IMR-90 (cell line): Measurements from ENCODE around the gene SEL1L3. TPM values are rescaled to one million over a fixed set of nuclear protein-coding genes. Genes with fewer than 3 reads are reported as not detected.

ENCODE experiments used
- ATAC-seq: fragments of 200-7000 bp; cut with Tn5 transposase; 2 replicates; pipeline ENCODE4 v1.9.1; 2020; ENCODE audit warnings: low read depth, mild to moderate bottlenecking, moderate library complexity
- BruUV-seq: library from RNA; stranded (reverse); fragments of 400-500 nt; replicated peaks from 2 replicates; lab custom pipeline; 2021; lab: Mats Ljungman, UMichigan
- CTCF ChIA-PET: fragments of 300-600 bp; formaldehyde crosslinking; extraction: SDS; loops from one replicate; lab custom pipeline; 2021; ENCODE audit warnings: antibody characterized with exemption; lab: Yijun Ruan, JAX
- POLR2A ChIA-PET: fragments of 300-600 bp; sonication (Branson Sonifier 250); formaldehyde crosslinking; loops from one replicate; lab custom pipeline; 2022; ENCODE audit warnings: antibody characterized with exemption; ENCODE audit not compliant: unreplicated experiment; lab: Charles Lee
- DNase-seq: peaks from one replicate; pipeline ENCODE4 v3.0.0; 2013
- H2AFZ ChIP-seq: replicated peaks from 2 replicates; pipeline ENCODE3; 2013; ENCODE audit warnings: low read length, mild to moderate bottlenecking; ENCODE audit not compliant: poor library complexity
- H2AK5ac ChIP-seq: 2 replicates; pipeline ENCODE4 v1.6.1; 2013; ENCODE audit warnings: low read depth, low read length, inconsistent platforms
- H2AK9ac ChIP-seq: replicated peaks from 2 replicates; pipeline ENCODE3; 2013; ENCODE audit warnings: mild to moderate bottlenecking, low read depth, low read length, moderate library complexity; ENCODE audit not compliant: poor library complexity
- H2BK120ac ChIP-seq: 2 replicates; pipeline ENCODE4 v1.6.1; 2013; ENCODE audit warnings: low read depth, low read length, inconsistent platforms
- H2BK15ac ChIP-seq: 3 replicates; pipeline ENCODE4 v1.6.1; 2013; ENCODE audit warnings: low read depth, low read length, inconsistent platforms
- H2BK20ac ChIP-seq: 2 replicates; pipeline ENCODE4 v1.6.1; 2013; ENCODE audit warnings: low read depth, mild to moderate bottlenecking, inconsistent platforms, low read length, moderate library complexity
- H2BK5ac ChIP-seq: 2 replicates; pipeline ENCODE4 v1.6.1; 2013; ENCODE audit warnings: mild to moderate bottlenecking, low read depth, low read length, inconsistent platforms; ENCODE audit not compliant: poor library complexity, severe bottlenecking
- H3K14ac ChIP-seq: replicated peaks from 2 replicates; pipeline ENCODE4 v1.6.1; 2013; ENCODE audit warnings: low read depth, low read length, inconsistent platforms
- H3K18ac ChIP-seq: 2 replicates; pipeline ENCODE4 v1.6.1; 2013; ENCODE audit warnings: low read depth, low read length, control low read depth
- H3K23ac ChIP-seq: 2 replicates; pipeline ENCODE4 v1.6.1; 2013; ENCODE audit warnings: low read depth, low read length, inconsistent platforms
- H3K27ac ChIP-seq: 2 replicates; pipeline ENCODE4 v1.5.1; 2013; ENCODE audit warnings: mild to moderate bottlenecking, control low read depth, low read length; ENCODE audit not compliant: insufficient read depth
- H3K27me3 ChIP-seq: 2 replicates; pipeline ENCODE4 v1.6.1; 2013; ENCODE audit warnings: low read length; ENCODE audit not compliant: control insufficient read depth, insufficient read depth
- H3K36me3 ChIP-seq: 2 replicates; pipeline ENCODE4 v1.6.1; 2013; ENCODE audit warnings: low read length, mixed read lengths; ENCODE audit not compliant: control insufficient read depth, insufficient read depth
- H3K4ac ChIP-seq: 2 replicates; pipeline ENCODE4 v1.6.1; 2013; ENCODE audit warnings: low read depth, low read length, inconsistent platforms
- H3K4me1 ChIP-seq: 2 replicates; pipeline ENCODE4 v1.6.1; 2013; ENCODE audit warnings: low read length, mixed read lengths; ENCODE audit not compliant: control insufficient read depth, insufficient read depth
- H3K4me2 ChIP-seq: 2 replicates; pipeline ENCODE4 v1.6.1; 2013; ENCODE audit warnings: low read depth, mild to moderate bottlenecking, control low read depth, low read length, moderate library complexity
- H3K4me3 ChIP-seq: 2 replicates; pipeline ENCODE4 v1.5.1; 2013; ENCODE audit warnings: low read depth, mild to moderate bottlenecking, control low read depth, low read length, moderate library complexity; ENCODE audit not compliant: insufficient read depth
- H3K56ac ChIP-seq: 2 replicates; pipeline ENCODE4 v1.6.1; 2013; ENCODE audit warnings: low read length, inconsistent platforms; ENCODE audit not compliant: insufficient read depth; ENCODE audit errors: extremely low read depth
- H3K79me1 ChIP-seq, 2 experiments: 2 replicates each; pipeline ENCODE4 v1.6.1; 2013; ENCODE audit warnings: low read length in 2 of 2, inconsistent platforms in 1 of 2, low read depth in 1 of 2
- H3K9ac ChIP-seq: 2 replicates; pipeline ENCODE4 v1.6.1; 2013; ENCODE audit warnings: low read depth, low read length, control low read depth
- H3K9me1 ChIP-seq: 2 replicates; pipeline ENCODE4 v1.6.1; 2013; ENCODE audit warnings: low read length, inconsistent platforms; ENCODE audit not compliant: insufficient read depth
- H3K9me3 ChIP-seq: 2 replicates; pipeline ENCODE4 v1.6.1; 2013; ENCODE audit warnings: low read length; ENCODE audit not compliant: control insufficient read depth, insufficient read depth
- H4K20me1 ChIP-seq: 2 replicates; pipeline ENCODE4 v1.6.1; 2013; ENCODE audit warnings: low read length, inconsistent platforms; ENCODE audit not compliant: insufficient read depth
- H4K5ac ChIP-seq: 2 replicates; pipeline ENCODE4 v1.6.1; 2013; ENCODE audit warnings: mild to moderate bottlenecking, low read depth, low read length, control low read depth
- H4K8ac ChIP-seq, 2 experiments: 2 replicates each; pipeline ENCODE4 v1.6.1; 2013; ENCODE audit warnings: low read depth in 2 of 2, low read length in 2 of 2, control low read depth in 1 of 2, inconsistent platforms in 1 of 2
- H4K91ac ChIP-seq: 2 replicates; pipeline ENCODE4 v1.6.1; 2013; ENCODE audit warnings: low read depth, low read length, inconsistent platforms; ENCODE audit not compliant: insufficient read depth
- BHLHE40 ChIP-seq: fragments of 150-350 bp; IDR thresholded peaks from 2 replicates; pipeline ENCODE4 v1.6.1; 2016; ENCODE audit warnings: mild to moderate bottlenecking, low read depth, low read length
- CHD1 ChIP-seq: IDR thresholded peaks from 2 replicates; pipeline ENCODE4 v1.6.1; 2012; ENCODE audit warnings: low read depth, low read length, improper control_type of control experiment
- FOS ChIP-seq: fragments of 150-350 bp; IDR thresholded peaks from 2 replicates; pipeline ENCODE4 v1.6.1; 2016; ENCODE audit warnings: low read depth, low read length
- MAZ ChIP-seq: IDR thresholded peaks from 2 replicates; pipeline ENCODE4 v1.6.1; 2012; ENCODE audit warnings: low read depth, mild to moderate bottlenecking, low read length, improper control_type of control experiment, moderate library complexity, borderline replicate concordance
- NFE2L2 ChIP-seq: fragments of 150-350 bp; IDR thresholded peaks from 2 replicates; pipeline ENCODE4 v1.6.1; 2016; ENCODE audit warnings: low read depth, mild to moderate bottlenecking, low read length
- RAD21 ChIP-seq: IDR thresholded peaks from 2 replicates; pipeline ENCODE4 v1.6.1; 2012; ENCODE audit warnings: low read length, improper control_type of control experiment
- WGBS, 2 experiments: methylation state at CpG; one replicate each; pipeline versions ENCODE4 v1.1.5 to v1.1.7; 2013; ENCODE audit warnings: missing lambda C conversion rate in 2 of 2; ENCODE audit not compliant: insufficient read length in 1 of 2; ENCODE audit errors: extremely low coverage in 2 of 2; 5-methylcytosine and 5-hydroxymethylcytosine counted together
- dilution Hi-C: fragments of 300-500 bp; cut with HindIII; formaldehyde crosslinking; loops from one replicate; pipeline ENCODE4 v1.14.3; 2018; ENCODE audit warnings: low sequenced_read_pairs; ENCODE audit not compliant: unreplicated experiment
- in situ Hi-C: fragments of 300-500 bp; cut with MboI; formaldehyde crosslinking; loops from 3 replicates; pipeline ENCODE4 v1.14.3; 2019; ENCODE audit warnings: low sequenced_read_pairs, inconsistent platforms, mixed read lengths
- intact Hi-C: fragments of 100-400 bp; cut with micrococcal nuclease; formaldehyde crosslinking; loops from 2 replicates; pipeline ENCODE4 v1.10.0; 2022
- polyA plus RNA-seq, 3 experiments: library from polyadenylated mRNA; depleted of rRNA; stranded (reverse); fragments of >200 nt; gene quantifications; 2 replicates each; pipeline ENCODE4 v1.2.3, GENCODE V29; 2012; ENCODE audit warnings: low replicate concordance in 1 of 3
- total RNA-seq: library from RNA; depleted of rRNA; stranded (reverse); fragments of >200 nt; gene quantifications from 2 replicates; pipeline ENCODE4 v1.2.3, GENCODE V29; 2012

SEL1L3 gene
- total and polyA plus RNA-seq, 2 of the 4 experiments (the other 2 are of a cell fraction): 16.4 to 43.7 TPM

GRCh38 chr4:25792876-25793275 lies 69.9 kb downstream of the SEL1L3 start:
- Histone ChIP-seq H3K36me3 (peaks cover 6% of the 10 kb centered on the region; the same call in 1 of the 2 replicates), H3K27ac (no peak overlapping the region), H3K27me3 (no peaks in the 10 kb centered on the region), H2BK5ac (no peak overlapping the region), H3K23ac (no peak overlapping the region), H2AFZ (no peak overlapping the region), H3K4me1 (peaks cover 11% of the 10 kb centered on the region), H2BK120ac (no peak overlapping the region), H4K91ac (no peak overlapping the region), H2AK9ac (no peak overlapping the region), H4K8ac (no peak overlapping the region), H3K18ac (no peak overlapping the region), H2BK15ac (no peak overlapping the region), H3K9me1 (peaks cover 6% of the 10 kb centered on the region), H3K79me1 (peaks cover 0 to 5% of the 10 kb centered on the region in 2 experiments; a peak in 1 of 4 replicates), H2BK20ac (no peak overlapping the region), H4K5ac (no peak overlapping the region), H3K4ac (0 out of 2 replicates have a peak overlapping the region, but pooled peaks have one; percentile 27), H3K14ac (no peak overlapping the region), H3K9me3 (no peaks in the 10 kb centered on the region), H2AK5ac (no peak overlapping the region), H3K4me3 (no peak overlapping the region), H3K9ac (no peak overlapping the region), H3K56ac (no peak overlapping the region), H3K4me2 (no peak overlapping the region), H4K20me1 (no peaks in the 10 kb centered on the region)
- in situ Hi-C loops: no loop called here
- dilution Hi-C loops: no loop called here
- TF ChIP-seq FOS (no peak), BHLHE40 (no peak), NFE2L2 (no peak), CHD1 (no peak), MAZ (no peak), RAD21 (no peak)
- no peak for DNase-seq
- BruUV-seq: no TSS peak
- no peak for ATAC-seq
- no CpG with 5 or more reads among the region's 4 CpGs for WGBS, 2 experiments
- ChIA-PET CTCF (interaction anchor here (1.4 kb wide), 1 partner anchor 25 kb away, joined by 3 read pairs; no protein-coding TSS in a partner anchor), POLR2A (no interaction called here)
- intact Hi-C loops: no loop called here
